Esophagus squamous epithelium (tissue), 5 donors: Measurements from ENCODE around the gene GPC5. TPM values are rescaled to one million over a fixed set of nuclear protein-coding genes. Genes with fewer than 3 reads are reported as not detected.

Experiments
- DNase-seq: peaks from one replicate; lab custom pipeline; 2025; lab: John Stamatoyannopoulos, UW
- H3K27ac ChIP-seq, 4 donors: fragments of 200-600 bp; sonication (generic); one replicate each; pipeline ENCODE4 v1.5.1; 2016 to 2019; ENCODE audit warnings: mild to moderate bottlenecking in 1 of 4
- H3K27me3 ChIP-seq, 4 donors: fragments of 200-600 bp; sonication (generic); 1 replicate in 3 of 4; 2 replicates in 1 of 4; pipeline versions ENCODE4 v1.5.1 to v1.6.0; 2017 to 2021; ENCODE audit warnings: antibody characterized with exemption in 1 of 4
- H3K36me3 ChIP-seq, 3 donors: fragments of 200-600 bp; sonication (generic); one replicate each; pipeline ENCODE4 v1.5.1; 2016 to 2019
- H3K4me1 ChIP-seq, 3 donors: fragments of 200-600 bp; sonication (generic); one replicate each; pipeline ENCODE4 v1.5.1; 2017 to 2019
- H3K4me3 ChIP-seq, 4 donors: fragments of 200-600 bp; sonication (generic); 1 replicate in 3 of 4; 2 replicates in 1 of 4; pipeline ENCODE4 v1.5.1; 2016 to 2019; ENCODE audit warnings: mild to moderate bottlenecking in 2 of 4, moderate library complexity in 1 of 4
- H3K9me3 ChIP-seq, 3 donors: fragments of 200-600 bp; sonication (generic); one replicate each; pipeline ENCODE4 v1.5.1; 2016 to 2019
- POLR2A ChIP-seq, 4 donors: fragments of 450-650 bp; IDR thresholded peaks; one replicate each; pipeline ENCODE4 v1.6.1; 2017; ENCODE audit warnings: antibody characterized with exemption in 4 of 4, mild to moderate bottlenecking in 4 of 4, moderate library complexity in 3 of 4
- WGBS, 2 donors: methylation state at CpG; one replicate each; pipeline ENCODE4 v1.1.5; 2018; 5-methylcytosine and 5-hydroxymethylcytosine counted together
- intact Hi-C: fragments of 100-400 bp; cut with DNase I; formaldehyde crosslinking; loops from one replicate; pipeline ENCODE4 v1.15.0; 2022
- total RNA-seq, 4 donors: library from RNA; depleted of rRNA; stranded (reverse); fragments of >200 nt; gene quantifications; one replicate each; pipeline ENCODE4 v1.1.0, GENCODE V29; 2016
- TF ChIP-seq, protein P1 (sequence below), 6 experiments: fragments of 450-650 bp in 4 of 6; fragments of 200-600 bp in 2 of 6; sonication (generic) in 2 of 6; IDR thresholded peaks; one replicate each; pipeline ENCODE4 v1.5.1; 2016 to 2019; ENCODE audit warnings: antibody characterized with exemption in 6 of 6, mild to moderate bottlenecking in 4 of 6, moderate library complexity in 4 of 6
- donor health status: DM: yes; HTN: yes; CAD: no.

GPC5 gene
- total RNA-seq, 4 donors from 2014 or later = not detected

DNA sequence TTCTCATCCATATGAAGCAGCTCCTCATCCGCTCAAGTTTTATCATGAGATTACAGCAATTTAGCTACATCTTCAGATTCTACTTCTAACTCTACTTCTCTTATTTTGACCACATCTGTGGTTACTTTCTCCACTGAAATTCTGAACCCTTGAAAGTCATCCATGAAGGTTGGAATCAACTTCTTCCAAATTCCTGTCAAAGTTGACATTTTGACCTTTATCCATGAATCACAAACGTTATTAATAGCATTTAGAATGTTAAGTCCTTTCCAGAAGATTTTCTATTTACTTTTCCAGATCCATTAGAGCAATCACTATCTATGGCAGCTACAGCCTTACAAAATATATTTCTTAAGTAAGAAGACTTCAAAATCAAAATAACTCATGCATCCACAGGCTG is 1406.5 kb downstream of the GPC5 start:
- no peak overlapping the region for H3K4me3 ChIP-seq
- no peak for DNase-seq
- WGBS, 2 donors = 61 to 62% methylated on average over 2 of the region's 2 CpGs
- no peak overlapping the region for H3K27ac ChIP-seq
- intact Hi-C loops = no loop called here
- no peaks in the 10 kb centered on the region for H3K27me3 ChIP-seq
- TF ChIP-seq, protein P1, sequence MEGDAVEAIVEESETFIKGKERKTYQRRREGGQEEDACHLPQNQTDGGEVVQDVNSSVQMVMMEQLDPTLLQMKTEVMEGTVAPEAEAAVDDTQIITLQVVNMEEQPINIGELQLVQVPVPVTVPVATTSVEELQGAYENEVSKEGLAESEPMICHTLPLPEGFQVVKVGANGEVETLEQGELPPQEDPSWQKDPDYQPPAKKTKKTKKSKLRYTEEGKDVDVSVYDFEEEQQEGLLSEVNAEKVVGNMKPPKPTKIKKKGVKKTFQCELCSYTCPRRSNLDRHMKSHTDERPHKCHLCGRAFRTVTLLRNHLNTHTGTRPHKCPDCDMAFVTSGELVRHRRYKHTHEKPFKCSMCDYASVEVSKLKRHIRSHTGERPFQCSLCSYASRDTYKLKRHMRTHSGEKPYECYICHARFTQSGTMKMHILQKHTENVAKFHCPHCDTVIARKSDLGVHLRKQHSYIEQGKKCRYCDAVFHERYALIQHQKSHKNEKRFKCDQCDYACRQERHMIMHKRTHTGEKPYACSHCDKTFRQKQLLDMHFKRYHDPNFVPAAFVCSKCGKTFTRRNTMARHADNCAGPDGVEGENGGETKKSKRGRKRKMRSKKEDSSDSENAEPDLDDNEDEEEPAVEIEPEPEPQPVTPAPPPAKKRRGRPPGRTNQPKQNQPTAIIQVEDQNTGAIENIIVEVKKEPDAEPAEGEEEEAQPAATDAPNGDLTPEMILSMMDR (IDR thresholded peaks at IDR 0.05) = no peak
- no peak for TF ChIP-seq POLR2A (IDR thresholded peaks at IDR 0.05)
- peaks cover 0 to 18% (median 0%) of the 10 kb centered on the region in 3 donors for H3K4me1 ChIP-seq
- no peaks in the 10 kb centered on the region for H3K36me3 ChIP-seq
- no peaks in the 10 kb centered on the region for H3K9me3 ChIP-seq

DNA sequence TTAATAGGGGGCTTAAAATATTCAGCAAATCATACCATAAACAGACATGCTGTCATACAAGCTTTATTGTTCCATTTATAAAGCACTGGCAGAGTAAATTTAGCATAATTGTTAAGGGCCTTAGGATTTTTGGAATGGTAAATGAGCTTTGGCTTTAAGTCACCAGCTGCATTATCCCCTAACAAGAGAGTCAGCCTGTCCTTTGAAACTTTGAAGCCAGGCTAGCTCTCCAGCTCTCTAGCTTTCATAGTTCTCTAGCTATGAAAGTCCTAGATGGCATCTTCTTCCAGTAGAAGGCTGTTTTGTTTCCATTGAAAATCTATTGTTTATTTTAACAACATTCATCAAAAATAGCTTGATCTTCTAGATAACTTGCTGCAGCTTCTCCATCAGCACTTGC is 1407.3 kb downstream of the GPC5 start:
- H3K4me1 ChIP-seq = peaks cover 0 to 18% (median 0%) of the 10 kb centered on the region in 3 donors
- TF ChIP-seq, protein P1 (IDR thresholded peaks at IDR 0.05) = no peak
- TF ChIP-seq POLR2A (IDR thresholded peaks at IDR 0.05) = no peak
- peak overlapping the region in 3 of 4 donors; percentile 33 to 43 (median 39) for H3K27ac ChIP-seq
- intact Hi-C loops = no loop called here
- H3K4me3 ChIP-seq = peak overlapping the region; percentile 17 to 61 (median 38)
- H3K36me3 ChIP-seq = no peaks in the 10 kb centered on the region
- no peak for DNase-seq
- H3K9me3 ChIP-seq = no peaks in the 10 kb centered on the region
- H3K27me3 ChIP-seq = no peaks in the 10 kb centered on the region

DNA sequence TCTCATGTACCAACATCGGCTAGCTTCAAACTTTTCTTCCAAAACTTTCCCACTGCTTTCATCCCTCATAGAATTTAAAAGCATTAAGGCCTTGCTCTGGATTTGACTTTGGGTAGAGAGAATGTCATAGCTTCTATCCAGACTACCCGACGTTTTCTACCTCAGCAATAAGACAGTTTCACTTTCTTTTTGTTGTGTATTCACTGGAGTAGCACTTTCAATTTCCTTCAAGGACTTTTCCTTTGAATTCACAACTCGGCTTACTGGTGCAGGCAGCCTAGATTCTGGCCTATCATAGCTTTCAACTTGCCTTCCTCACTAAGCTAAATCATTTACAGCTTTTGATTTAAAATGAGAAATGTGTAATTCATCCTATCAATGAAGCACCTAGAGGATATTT is 1407.8 kb downstream of the GPC5 start:
- intact Hi-C loops = no loop called here
- 17 to 25% methylated on average over 4 of the region's 4 CpGs for WGBS, 2 donors
- DNase-seq = no peak

DNA sequence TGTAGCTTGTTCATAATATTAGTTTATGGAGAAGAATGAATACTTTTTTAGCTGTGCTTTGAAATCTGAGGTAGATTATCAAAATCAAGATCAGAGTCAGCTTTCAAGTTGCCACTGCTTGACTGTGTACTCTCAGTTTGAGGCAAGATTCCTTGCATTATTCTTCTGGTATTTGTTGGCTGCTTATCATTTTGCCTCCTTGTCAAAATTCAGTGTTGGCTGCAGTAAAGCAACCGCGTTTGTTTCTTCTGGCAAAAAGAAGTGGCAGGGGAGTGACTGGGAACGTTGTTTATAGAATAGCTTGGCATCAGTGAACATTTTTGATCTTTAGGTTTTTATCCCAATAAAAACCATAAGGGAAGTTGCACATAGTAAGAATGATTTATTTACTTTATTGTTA is 1408.9 kb downstream of the GPC5 start:
- H3K27me3 ChIP-seq = no peaks in the 10 kb centered on the region
- DNase-seq = no peak
- intact Hi-C loops = no loop called here
- WGBS, 2 donors = 17 to 31% methylated on average over 3 of the region's 3 CpGs
- no peak overlapping the region for H3K27ac ChIP-seq
- H3K36me3 ChIP-seq = no peaks in the 10 kb centered on the region
- no peak overlapping the region for H3K4me3 ChIP-seq
- H3K9me3 ChIP-seq = no peaks in the 10 kb centered on the region
- peaks cover 0 to 18% (median 0%) of the 10 kb centered on the region in 3 donors for H3K4me1 ChIP-seq
- TF ChIP-seq POLR2A (IDR thresholded peaks at IDR 0.05) = no peak
- TF ChIP-seq, protein P1 (IDR thresholded peaks at IDR 0.05) = no peak

More for the DNA sequence above, 1407.8 kb downstream of the GPC5 start:
- Histone ChIP-seq H3K36me3 (no peaks in the 10 kb centered on the region), H3K4me3 (peak overlapping the region; percentile 17 to 61 (median 38)), H3K27me3 (no peaks in the 10 kb centered on the region), H3K9me3 (no peaks in the 10 kb centered on the region), H3K4me1 (peaks cover 0 to 18% (median 0%) of the 10 kb centered on the region in 3 donors), H3K27ac (peak overlapping the region in 3 of 4 donors; percentile 33 to 43 (median 39))
- no peak for TF ChIP-seq POLR2A (IDR thresholded peaks at IDR 0.05)
- TF ChIP-seq, protein P1 (IDR thresholded peaks at IDR 0.05) = no peak

DNA sequence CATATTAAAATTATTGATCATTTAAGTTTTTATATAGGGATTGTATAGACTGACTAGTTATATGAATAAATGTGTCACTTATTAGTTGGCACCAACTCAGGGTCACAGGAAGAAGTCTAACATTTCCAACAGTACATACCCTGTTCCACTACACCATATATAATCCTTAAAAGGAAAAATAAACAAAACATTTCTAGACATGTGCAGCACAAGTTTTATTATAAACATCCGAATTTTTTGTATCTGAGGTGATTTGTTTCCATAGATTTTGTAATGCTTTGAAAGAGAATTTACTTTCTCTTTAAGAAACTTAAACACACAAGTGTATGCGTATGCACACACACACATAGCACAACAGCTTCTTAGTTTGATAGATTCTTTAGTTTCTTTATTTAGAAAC is 1409.5 kb downstream of the GPC5 start:
- Histone ChIP-seq H3K27me3 (no peaks in the 10 kb centered on the region), H3K4me3 (no peak overlapping the region), H3K27ac (no peak overlapping the region), H3K36me3 (no peaks in the 10 kb centered on the region), H3K9me3 (no peaks in the 10 kb centered on the region), H3K4me1 (peaks cover 0 to 18% (median 0%) of the 10 kb centered on the region in 3 donors)
- intact Hi-C loops = no loop called here
- 58 to 60% methylated on average over 2 of the region's 2 CpGs for WGBS, 2 donors
- no peak for DNase-seq
- TF ChIP-seq POLR2A (IDR thresholded peaks at IDR 0.05) = no peak
- TF ChIP-seq, protein P1 (IDR thresholded peaks at IDR 0.05) = no peak
